ENCODE results near the gene MBOAT2.

Gene MBOAT2

DNA sequence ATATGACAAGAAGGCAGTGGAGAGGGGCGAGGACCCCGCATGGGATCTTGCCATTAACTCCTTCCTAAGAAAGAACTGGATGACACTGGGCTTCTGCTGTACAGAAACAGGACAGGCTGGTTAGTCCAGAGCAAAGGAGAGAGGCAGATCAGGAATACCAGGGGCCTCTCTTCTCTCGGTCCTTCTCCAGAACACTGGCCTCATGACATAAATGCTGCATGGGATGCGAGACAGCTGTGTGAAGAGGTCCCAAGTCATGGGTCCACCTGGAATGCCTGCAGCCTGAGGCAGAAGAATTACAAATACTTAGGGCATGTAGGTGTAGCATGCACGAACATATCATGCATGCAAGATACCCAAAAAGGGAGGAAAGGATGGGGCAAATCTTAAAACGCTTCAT, 9.1 kb downstream of the MBOAT2 start:
- Histone ChIP-seq H2AK5ac (ENCODE audit: low read length, severe bottlenecking) (no peak overlapping the region), H3K18ac (ENCODE audit: low read depth in 1 of 2, low read length in 2 of 2) (no peak overlapping the region), H2BK120ac (ENCODE audit: low read depth, low read length) (no peak overlapping the region), H3K23ac (ENCODE audit: low read length in 2 of 2) (no peak overlapping the region), H3K9me3 (ENCODE audit: control insufficient read depth, low read length) (no peaks in the 10 kb centered on the region), H3K79me1 (replicated peaks; ENCODE audit: low read length, poor library complexity, severe bottlenecking) (peaks cover 34% of the 10 kb centered on the region), H4K8ac (ENCODE audit: low read length) (no peak overlapping the region), H3K14ac (ENCODE audit: low read length in 2 of 2) (peak overlapping the region in 1 of 2 experiments; percentile 39), H2AFZ (ENCODE audit: low read depth, low read length) (no peak overlapping the region), H3K9ac (ENCODE audit: low read length) (no peak overlapping the region), H3K4me1 (ENCODE audit: control insufficient read depth, insufficient read depth, low read depth, low read length) (peaks cover 10% of the 10 kb centered on the region), H4K91ac (ENCODE audit: low read length) (no peak overlapping the region), H2BK15ac (ENCODE audit: low read depth, poor library complexity, severe bottlenecking) (no peak overlapping the region), H3K4me2 (ENCODE audit: low read length, poor library complexity, severe bottlenecking) (no peak overlapping the region), H2BK5ac (ENCODE audit: low read depth, low read length, poor library complexity, severe bottlenecking) (no peak overlapping the region), H3K4ac (ENCODE audit: low read depth in 1 of 2, low read length in 2 of 2) (no peak overlapping the region), H3K4me3 (ENCODE audit: insufficient read depth in 1 of 2, low read depth in 1 of 2, low read length in 2 of 2) (no peak overlapping the region), H3K27me3 (ENCODE audit: control insufficient read depth in 1 of 2, insufficient read depth in 1 of 2, low read length in 2 of 2) (no peaks in the 10 kb centered on the region), H2BK12ac (ENCODE audit: low read length in 2 of 2) (no peak overlapping the region), H3K36me3 (ENCODE audit: control insufficient read depth in 1 of 2, insufficient read depth in 2 of 2, low read depth in 1 of 2, low read length in 2 of 2) (no peaks in the 10 kb centered on the region), H3K27ac (ENCODE audit: low read length, poor library complexity, severe bottlenecking) (no peak overlapping the region)
- no peak for DNase-seq
- 98% methylated on average over 6 of the region's 6 CpGs for WGBS

DNA sequence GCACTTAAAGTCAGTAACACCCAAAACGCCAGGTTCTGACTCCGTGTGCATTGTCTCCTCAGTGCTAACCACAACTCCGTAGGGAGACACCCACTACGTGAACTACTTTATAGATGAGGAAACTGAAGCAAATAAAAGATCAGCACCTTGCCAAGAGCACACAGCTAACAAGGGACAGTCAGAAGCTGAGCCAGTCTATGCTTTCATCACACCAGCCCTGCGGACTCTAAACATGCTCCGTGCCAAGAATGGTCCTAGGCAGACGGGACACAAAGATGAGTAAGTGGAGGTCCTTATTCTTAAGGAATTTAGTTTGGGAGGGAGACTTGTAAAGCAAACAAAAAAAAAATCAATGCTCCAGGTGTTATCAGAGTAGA, 9.6 kb downstream of the MBOAT2 start:
- H2BK12ac ChIP-seq (ENCODE audit: low read length in 2 of 2), result no peak overlapping the region
- H3K18ac ChIP-seq (ENCODE audit: low read depth in 1 of 2, low read length in 2 of 2), result no peak overlapping the region
- H3K79me1 ChIP-seq (replicated peaks; ENCODE audit: low read length, poor library complexity, severe bottlenecking), result peaks cover 34% of the 10 kb centered on the region
- H3K4me1 ChIP-seq (ENCODE audit: control insufficient read depth, insufficient read depth, low read depth, low read length), result peaks cover 10% of the 10 kb centered on the region
- no peak overlapping the region for H2AFZ ChIP-seq (ENCODE audit: low read depth, low read length)
- no peak overlapping the region for H4K91ac ChIP-seq (ENCODE audit: low read length)
- H4K8ac ChIP-seq (ENCODE audit: low read length), result no peak overlapping the region
- WGBS, result 95% methylated on average over 7 of the region's 7 CpGs
- H3K4ac ChIP-seq (ENCODE audit: low read depth in 1 of 2, low read length in 2 of 2), result no peak overlapping the region
- H3K23ac ChIP-seq (ENCODE audit: low read length in 2 of 2), result no peak overlapping the region
- H2AK5ac ChIP-seq (ENCODE audit: low read length, severe bottlenecking), result no peak overlapping the region
- DNase-seq, result no peak
- H3K9me3 ChIP-seq (ENCODE audit: control insufficient read depth, low read length), result no peaks in the 10 kb centered on the region
- no peaks in the 10 kb centered on the region for H3K27me3 ChIP-seq (ENCODE audit: control insufficient read depth in 1 of 2, insufficient read depth in 1 of 2, low read length in 2 of 2)
- no peak overlapping the region for H2BK15ac ChIP-seq (ENCODE audit: low read depth, poor library complexity, severe bottlenecking)
- H3K4me3 ChIP-seq (ENCODE audit: insufficient read depth in 1 of 2, low read depth in 1 of 2, low read length in 2 of 2), result no peak overlapping the region
- H3K9ac ChIP-seq (ENCODE audit: low read length), result no peak overlapping the region
- no peak overlapping the region for H2BK5ac ChIP-seq (ENCODE audit: low read depth, low read length, poor library complexity, severe bottlenecking)
- H3K4me2 ChIP-seq (ENCODE audit: low read length, poor library complexity, severe bottlenecking), result no peak overlapping the region
- H3K36me3 ChIP-seq (ENCODE audit: control insufficient read depth in 1 of 2, insufficient read depth in 2 of 2, low read depth in 1 of 2, low read length in 2 of 2), result no peaks in the 10 kb centered on the region
- H3K14ac ChIP-seq (ENCODE audit: low read length in 2 of 2), result no peak overlapping the region
- H2BK120ac ChIP-seq (ENCODE audit: low read depth, low read length), result no peak overlapping the region
- no peak overlapping the region for H3K27ac ChIP-seq (ENCODE audit: low read length, poor library complexity, severe bottlenecking)

DNA sequence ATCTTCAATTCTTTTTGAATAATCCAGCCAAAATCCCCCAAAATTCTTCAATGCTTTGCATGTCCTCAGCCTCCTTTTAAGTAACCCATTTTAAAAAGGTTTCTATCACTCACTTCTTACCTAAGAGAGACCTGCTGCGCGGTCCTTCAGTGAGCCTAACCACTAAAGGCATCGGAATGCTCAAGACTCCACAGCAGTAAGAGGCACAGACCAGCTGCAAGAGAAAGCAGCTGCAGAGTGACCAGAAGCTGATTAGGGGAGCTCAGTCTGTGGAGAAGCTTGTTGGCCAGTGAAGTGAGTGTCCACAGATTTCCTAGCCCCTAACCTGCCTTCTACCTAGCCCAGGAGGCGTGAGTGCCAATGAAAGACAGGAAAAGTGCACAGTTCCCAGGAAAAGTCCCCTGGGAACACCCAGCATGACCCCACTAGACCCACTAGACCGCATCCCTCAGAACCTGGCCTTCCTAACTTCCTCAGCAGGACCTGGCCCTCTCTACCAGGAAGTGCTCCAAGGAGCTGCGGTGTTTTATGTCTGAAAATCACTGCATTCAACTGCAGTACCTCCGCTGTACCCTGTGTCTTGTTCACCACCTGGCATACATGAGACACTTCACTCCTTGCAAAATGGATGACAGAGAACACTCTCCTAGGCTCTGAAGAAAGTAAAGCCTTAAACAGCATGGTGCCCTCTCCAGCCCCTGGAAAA, 10.1 kb downstream of the MBOAT2 start:
- Histone ChIP-seq H3K14ac (ENCODE audit: low read length in 2 of 2) (no peak overlapping the region), H4K8ac (ENCODE audit: low read length) (peak overlapping the region; percentile 36), H3K4me3 (ENCODE audit: insufficient read depth in 1 of 2, low read depth in 1 of 2, low read length in 2 of 2) (no peak overlapping the region), H2AK5ac (ENCODE audit: low read length, severe bottlenecking) (no peak overlapping the region), H2BK120ac (ENCODE audit: low read depth, low read length) (no peak overlapping the region), H3K18ac (ENCODE audit: low read depth in 1 of 2, low read length in 2 of 2) (no peak overlapping the region), H3K9ac (ENCODE audit: low read length) (no peak overlapping the region), H3K4me1 (ENCODE audit: control insufficient read depth, insufficient read depth, low read depth, low read length) (peaks cover 10% of the 10 kb centered on the region), H2BK15ac (ENCODE audit: low read depth, poor library complexity, severe bottlenecking) (no peak overlapping the region), H2AFZ (ENCODE audit: low read depth, low read length) (no peak overlapping the region), H3K4ac (ENCODE audit: low read depth in 1 of 2, low read length in 2 of 2) (no peak overlapping the region), H2BK12ac (ENCODE audit: low read length in 2 of 2) (no peak overlapping the region), H2BK5ac (ENCODE audit: low read depth, low read length, poor library complexity, severe bottlenecking) (no peak overlapping the region), H4K91ac (ENCODE audit: low read length) (no peak overlapping the region), H3K9me3 (ENCODE audit: control insufficient read depth, low read length) (no peaks in the 10 kb centered on the region), H3K4me2 (ENCODE audit: low read length, poor library complexity, severe bottlenecking) (no peak overlapping the region), H3K79me1 (replicated peaks; ENCODE audit: low read length, poor library complexity, severe bottlenecking) (peaks cover 34% of the 10 kb centered on the region), H3K36me3 (ENCODE audit: control insufficient read depth in 1 of 2, insufficient read depth in 2 of 2, low read depth in 1 of 2, low read length in 2 of 2) (no peaks in the 10 kb centered on the region), H3K27ac (ENCODE audit: low read length, poor library complexity, severe bottlenecking) (no peak overlapping the region), H3K23ac (ENCODE audit: low read length in 2 of 2) (peak overlapping the region in 1 of 2 experiments; percentile 42), H3K27me3 (ENCODE audit: control insufficient read depth in 1 of 2, insufficient read depth in 1 of 2, low read length in 2 of 2) (no peaks in the 10 kb centered on the region)
- peak; percentile 25 for DNase-seq
- 96% methylated on average over 7 of the region's 7 CpGs for WGBS

DNA sequence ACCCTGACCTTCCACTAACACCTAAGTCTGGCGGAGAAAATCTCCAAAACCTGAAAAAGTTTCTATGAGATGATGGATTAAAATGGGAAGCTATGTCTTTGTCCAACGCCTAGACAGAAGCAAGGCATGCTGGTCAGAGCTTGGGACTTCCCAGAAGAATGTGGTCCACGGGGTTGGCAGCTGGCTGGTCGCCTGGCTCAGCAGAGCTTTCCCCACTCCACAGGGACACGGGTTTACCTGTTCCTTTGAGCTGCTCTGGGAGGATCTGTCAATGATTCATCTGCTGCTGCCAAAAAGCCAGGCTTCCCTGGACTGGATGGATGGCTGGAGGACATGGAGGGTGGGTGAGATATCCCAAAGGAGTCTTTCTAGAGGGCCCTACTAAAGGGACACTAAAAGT, 10.8 kb downstream of the MBOAT2 start:
- no peaks in the 10 kb centered on the region for H3K36me3 ChIP-seq (ENCODE audit: control insufficient read depth in 1 of 2, insufficient read depth in 2 of 2, low read depth in 1 of 2, low read length in 2 of 2)
- H4K8ac ChIP-seq (ENCODE audit: low read length), result no peak overlapping the region
- H3K4ac ChIP-seq (ENCODE audit: low read depth in 1 of 2, low read length in 2 of 2), result no peak overlapping the region
- H3K9ac ChIP-seq (ENCODE audit: low read length), result no peak overlapping the region
- H3K9me3 ChIP-seq (ENCODE audit: control insufficient read depth, low read length), result no peaks in the 10 kb centered on the region
- H2BK12ac ChIP-seq (ENCODE audit: low read length in 2 of 2), result no peak overlapping the region
- peaks cover 10% of the 10 kb centered on the region for H3K4me1 ChIP-seq (ENCODE audit: control insufficient read depth, insufficient read depth, low read depth, low read length)
- H3K79me1 ChIP-seq (replicated peaks; ENCODE audit: low read length, poor library complexity, severe bottlenecking), result peaks cover 34% of the 10 kb centered on the region
- no peak for DNase-seq
- no peaks in the 10 kb centered on the region for H3K27me3 ChIP-seq (ENCODE audit: control insufficient read depth in 1 of 2, insufficient read depth in 1 of 2, low read length in 2 of 2)
- no peak overlapping the region for H2BK15ac ChIP-seq (ENCODE audit: low read depth, poor library complexity, severe bottlenecking)
- H2BK120ac ChIP-seq (ENCODE audit: low read depth, low read length), result no peak overlapping the region
- no peak overlapping the region for H3K4me2 ChIP-seq (ENCODE audit: low read length, poor library complexity, severe bottlenecking)
- no peak overlapping the region for H2AFZ ChIP-seq (ENCODE audit: low read depth, low read length)
- 93% methylated on average over 5 of the region's 5 CpGs for WGBS
- no peak overlapping the region for H3K23ac ChIP-seq (ENCODE audit: low read length in 2 of 2)
- no peak overlapping the region for H2BK5ac ChIP-seq (ENCODE audit: low read depth, low read length, poor library complexity, severe bottlenecking)
- H3K27ac ChIP-seq (ENCODE audit: low read length, poor library complexity, severe bottlenecking), result no peak overlapping the region
- no peak overlapping the region for H2AK5ac ChIP-seq (ENCODE audit: low read length, severe bottlenecking)
- no peak overlapping the region for H3K18ac ChIP-seq (ENCODE audit: low read depth in 1 of 2, low read length in 2 of 2)
- no peak overlapping the region for H3K4me3 ChIP-seq (ENCODE audit: insufficient read depth in 1 of 2, low read depth in 1 of 2, low read length in 2 of 2)
- H4K91ac ChIP-seq (ENCODE audit: low read length), result peak overlapping the region; percentile 68
- H3K14ac ChIP-seq (ENCODE audit: low read length in 2 of 2), result no peak overlapping the region
